MM.1S (cell line): ENCODE measurements around the gene MYO1B.

ENCODE experiments used
- EZH2phosphoT487 ChIP-seq: fragments of 300-600 bp; sonication (generic); IDR thresholded peaks from 2 replicates; pipeline ENCODE4 v1.6.1; 2018; ENCODE audit warnings: antibody characterized with exemption, low read length
- TF ChIP-seq, protein P1 (sequence below): fragments of 300-600 bp; sonication (generic); IDR thresholded peaks from 2 replicates; pipeline ENCODE4 v1.5.1; 2016; ENCODE audit warnings: antibody characterized with exemption, low read length, mixed read lengths

DNA sequence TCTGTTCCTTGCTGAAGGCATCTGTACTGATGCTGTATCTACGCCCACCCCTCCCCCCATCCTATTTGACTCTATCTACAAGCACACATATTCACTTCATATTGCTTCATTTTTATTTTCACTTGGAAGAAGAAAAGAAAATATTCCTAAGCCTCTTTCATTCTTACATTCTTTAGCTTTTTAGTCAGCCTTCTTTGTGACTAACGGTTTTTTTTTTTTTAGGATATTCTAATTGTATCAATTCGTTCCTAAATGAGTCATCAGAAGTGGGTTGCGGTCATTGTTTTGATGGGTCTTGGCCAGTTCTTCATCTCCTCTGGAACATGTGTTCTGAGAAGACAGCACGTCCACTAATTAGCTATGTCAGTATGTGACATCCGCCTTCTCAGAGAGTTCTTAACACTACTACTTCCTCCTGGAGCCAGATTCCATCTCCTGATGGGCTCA lies 88.7 kb downstream of the MYO1B start:
- TF ChIP-seq, protein P1, sequence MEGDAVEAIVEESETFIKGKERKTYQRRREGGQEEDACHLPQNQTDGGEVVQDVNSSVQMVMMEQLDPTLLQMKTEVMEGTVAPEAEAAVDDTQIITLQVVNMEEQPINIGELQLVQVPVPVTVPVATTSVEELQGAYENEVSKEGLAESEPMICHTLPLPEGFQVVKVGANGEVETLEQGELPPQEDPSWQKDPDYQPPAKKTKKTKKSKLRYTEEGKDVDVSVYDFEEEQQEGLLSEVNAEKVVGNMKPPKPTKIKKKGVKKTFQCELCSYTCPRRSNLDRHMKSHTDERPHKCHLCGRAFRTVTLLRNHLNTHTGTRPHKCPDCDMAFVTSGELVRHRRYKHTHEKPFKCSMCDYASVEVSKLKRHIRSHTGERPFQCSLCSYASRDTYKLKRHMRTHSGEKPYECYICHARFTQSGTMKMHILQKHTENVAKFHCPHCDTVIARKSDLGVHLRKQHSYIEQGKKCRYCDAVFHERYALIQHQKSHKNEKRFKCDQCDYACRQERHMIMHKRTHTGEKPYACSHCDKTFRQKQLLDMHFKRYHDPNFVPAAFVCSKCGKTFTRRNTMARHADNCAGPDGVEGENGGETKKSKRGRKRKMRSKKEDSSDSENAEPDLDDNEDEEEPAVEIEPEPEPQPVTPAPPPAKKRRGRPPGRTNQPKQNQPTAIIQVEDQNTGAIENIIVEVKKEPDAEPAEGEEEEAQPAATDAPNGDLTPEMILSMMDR, result no peak
- no peak for TF ChIP-seq EZH2phosphoT487
